Activated CD4-positive, alpha-beta T cell treated with anti-CD3 and anti-CD28 coated beads, Interleukin-2, amount 10 ng/mL, durations not matched to agents 24 days and 14 days (primary cell): ENCODE measurements around the gene CNPY1. TPM values are rescaled to one million over a fixed set of nuclear protein-coding genes. Genes with fewer than 3 reads are reported as not detected.
"Not testable (repeated sequence)": the region's sequence is repeated elsewhere in the genome, so short reads cannot be mapped to it uniquely, and the experiment has no call there.

Experiments used
- DNase-seq: peaks from one replicate; pipeline ENCODE4 v3.0.0; 2022
- H3K27ac Mint-ChIP-seq: one replicate; pipeline ENCODE4 v1.8.0; 2022; ENCODE audit warnings: mild to moderate bottlenecking, mixed read lengths
- H3K27me3 Mint-ChIP-seq: one replicate; pipeline ENCODE4 v1.8.0; 2022; ENCODE audit warnings: mixed read lengths
- H3K36me3 Mint-ChIP-seq: one replicate; pipeline ENCODE4 v1.8.0; 2022; ENCODE audit warnings: low read depth, mild to moderate bottlenecking, mixed read lengths
- H3K4me1 Mint-ChIP-seq: one replicate; pipeline ENCODE4 v1.8.0; 2021; ENCODE audit warnings: mixed read lengths
- H3K4me3 Mint-ChIP-seq: one replicate; pipeline ENCODE4 v1.8.0; 2022; ENCODE audit warnings: mild to moderate bottlenecking, moderate library complexity, mixed read lengths
- H3K9me3 Mint-ChIP-seq: one replicate; pipeline ENCODE4 v1.8.0; 2021; ENCODE audit warnings: mixed read lengths
- intact Hi-C: fragments of 100-400 bp; cut with micrococcal nuclease; formaldehyde crosslinking; loops from one replicate; pipeline ENCODE4 v1.15.1; 2023
- total RNA-seq: library from RNA; stranded (reverse); gene quantifications from 2 replicates; pipeline ENCODE4 v1.2.3, GENCODE V29; 2022

Gene CNPY1
- total RNA-seq, 1 donor from 2014 or later = not detected

GRCh38 chr7:155526225-155526624 lies 20.1 kb downstream of the CNPY1 start:
- Mint-ChIP-seq H3K27me3 (peaks cover 22% of the 10 kb centered on the region), H3K4me1 (no peaks in the 10 kb centered on the region)

GRCh38 chr7:155524018-155524556 lies 22.3 kb downstream of the CNPY1 start:
- Mint-ChIP-seq H3K36me3 (no peaks in the 10 kb centered on the region), H3K27me3 (peaks cover 12% of the 10 kb centered on the region), H3K9me3 (no peaks in the 10 kb centered on the region), H3K27ac (no peak overlapping the region), H3K4me3 (no peak overlapping the region), H3K4me1 (no peaks in the 10 kb centered on the region)
- intact Hi-C loops = no loop called here
- no peak for DNase-seq

More at GRCh38 chr7:155526225-155526624, 20.1 kb downstream of the CNPY1 start:
- no peak overlapping the region for H3K4me3 Mint-ChIP-seq
- no peaks in the 10 kb centered on the region for H3K9me3 Mint-ChIP-seq
- intact Hi-C loops = no loop called here
- H3K36me3 Mint-ChIP-seq = no peaks in the 10 kb centered on the region
- DNase-seq = no peak
- H3K27ac Mint-ChIP-seq = no peak overlapping the region

GRCh38 chr7:155523168-155523675 lies 23.1 kb downstream of the CNPY1 start:
- Mint-ChIP-seq H3K27ac (no peak overlapping the region), H3K36me3 (no peaks in the 10 kb centered on the region), H3K27me3 (peaks cover 11% of the 10 kb centered on the region), H3K4me3 (no peak overlapping the region), H3K9me3 (no peaks in the 10 kb centered on the region), H3K4me1 (no peaks in the 10 kb centered on the region)
- intact Hi-C loops = no loop called here
- no peak for DNase-seq

- Mint-ChIP-seq H3K4me1 (no peaks in the 10 kb centered on the region), H3K9me3 (no peaks in the 10 kb centered on the region), H3K36me3 (no peaks in the 10 kb centered on the region), H3K27ac (no peak overlapping the region), H3K27me3 (peaks cover 13% of the 10 kb centered on the region), H3K4me3 (no peak overlapping the region)
- intact Hi-C loops = no loop called here
- no peak for DNase-seq
These were observed 24.5 kb downstream of the CNPY1 start for GRCh38 chr7:155521743-155522398.

GRCh38 chr7:155521007-155521742 lies 25.2 kb downstream of the CNPY1 start:
- H3K36me3 Mint-ChIP-seq = no peaks in the 10 kb centered on the region

GRCh38 chr7:155520114-155520513 lies 26.2 kb downstream of the CNPY1 start:
- H3K4me1 Mint-ChIP-seq = no peaks in the 10 kb centered on the region
- H3K4me3 Mint-ChIP-seq = no peak overlapping the region
- H3K36me3 Mint-ChIP-seq = no peaks in the 10 kb centered on the region
- H3K27me3 Mint-ChIP-seq = peaks cover 16% of the 10 kb centered on the region
- no peak for DNase-seq
- intact Hi-C loops = no loop called here
- H3K9me3 Mint-ChIP-seq = no peaks in the 10 kb centered on the region
- H3K27ac Mint-ChIP-seq = no peak overlapping the region

More at GRCh38 chr7:155521007-155521742, 25.2 kb downstream of the CNPY1 start:
- Mint-ChIP-seq H3K4me3 (no peak overlapping the region), H3K27me3 (peaks cover 12% of the 10 kb centered on the region), H3K9me3 (no peaks in the 10 kb centered on the region), H3K27ac (no peak overlapping the region), H3K4me1 (no peaks in the 10 kb centered on the region)
- intact Hi-C loops = no loop called here
- no peak for DNase-seq

GRCh38 chr7:155519358-155519757 lies 27.0 kb downstream of the CNPY1 start:
- H3K27me3 Mint-ChIP-seq = peaks cover 18% of the 10 kb centered on the region
- H3K4me3 Mint-ChIP-seq, H3K36me3 Mint-ChIP-seq, DNase-seq, intact Hi-C loops, H3K9me3 Mint-ChIP-seq, H3K27ac Mint-ChIP-seq, H3K4me1 Mint-ChIP-seq: not testable (repeated sequence)

- intact Hi-C loops = no loop called here
- Mint-ChIP-seq H3K4me1 (no peaks in the 10 kb centered on the region), H3K9me3 (no peaks in the 10 kb centered on the region)
These were observed 27.7 kb downstream of the CNPY1 start for GRCh38 chr7:155518633-155519032.

GRCh38 chr7:155517969-155518368 lies 28.4 kb downstream of the CNPY1 start:
- Mint-ChIP-seq H3K36me3 (no peaks in the 10 kb centered on the region), H3K4me1 (no peaks in the 10 kb centered on the region), H3K27ac (no peak overlapping the region), H3K4me3 (no peak overlapping the region), H3K9me3 (no peaks in the 10 kb centered on the region), H3K27me3 (peaks cover 27% of the 10 kb centered on the region)
- intact Hi-C loops = no loop called here
- DNase-seq = no peak

More at GRCh38 chr7:155518633-155519032, 27.7 kb downstream of the CNPY1 start:
- Mint-ChIP-seq H3K36me3 (no peaks in the 10 kb centered on the region), H3K27ac (no peak overlapping the region), H3K4me3 (no peak overlapping the region), H3K27me3 (peaks cover 24% of the 10 kb centered on the region)
- no peak for DNase-seq

- intact Hi-C loops = no loop called here
- Mint-ChIP-seq H3K4me3 (no peak overlapping the region), H3K27ac (no peak overlapping the region), H3K4me1 (no peaks in the 10 kb centered on the region), H3K27me3 (peaks cover 30% of the 10 kb centered on the region), H3K36me3 (no peaks in the 10 kb centered on the region), H3K9me3 (no peaks in the 10 kb centered on the region)
- DNase-seq = no peak
These were observed 28.9 kb downstream of the CNPY1 start for GRCh38 chr7:155517452-155517851.

- DNase-seq = no peak
- no peaks in the 10 kb centered on the region for H3K4me1 Mint-ChIP-seq
- peaks cover 39% of the 10 kb centered on the region for H3K27me3 Mint-ChIP-seq
- H3K27ac Mint-ChIP-seq = no peak overlapping the region
- H3K9me3 Mint-ChIP-seq = no peaks in the 10 kb centered on the region
- H3K36me3 Mint-ChIP-seq = no peaks in the 10 kb centered on the region
- no peak overlapping the region for H3K4me3 Mint-ChIP-seq
- intact Hi-C loops = no loop called here
These were observed 29.9 kb downstream of the CNPY1 start for GRCh38 chr7:155516466-155516865.

GRCh38 chr7:155515318-155515717 lies 31.0 kb downstream of the CNPY1 start:
- Mint-ChIP-seq H3K27ac (no peak overlapping the region), H3K27me3 (peaks cover 47% of the 10 kb centered on the region), H3K9me3 (no peaks in the 10 kb centered on the region), H3K4me3 (no peak overlapping the region), H3K4me1 (no peaks in the 10 kb centered on the region), H3K36me3 (no peaks in the 10 kb centered on the region)
- intact Hi-C loops = no loop called here
- no peak for DNase-seq

GRCh38 chr7:155514296-155514695 lies 32.1 kb downstream of the CNPY1 start:
- Mint-ChIP-seq H3K4me1 (peaks cover 4% of the 10 kb centered on the region), H3K4me3 (no peak overlapping the region), H3K9me3 (peaks cover 1% of the 10 kb centered on the region), H3K36me3 (peaks cover under 1% of the 10 kb centered on the region), H3K27me3 (peaks cover 53% of the 10 kb centered on the region), H3K27ac (no peak overlapping the region)
- intact Hi-C loops = no loop called here
- DNase-seq = no peak
